DND-41 (cell line): ENCODE measurements around the gene TSHZ2.

Experiments used
- ATAC-seq: fragments of 200-7000 bp; cut with Tn5 transposase; 3 replicates; pipeline ENCODE4 v1.9.1; 2021; ENCODE audit warnings: low read depth; ENCODE audit not compliant: insufficient read depth
- DNase-seq: peaks from one replicate; pipeline ENCODE4 v3.0.0-alpha.2; 2020
- H2AFZ ChIP-seq: 2 replicates; pipeline ENCODE4 v1.6.0; 2012; ENCODE audit warnings: low read depth, low read length
- H3K27ac ChIP-seq: 2 replicates; pipeline ENCODE4 v1.5.1; 2012; ENCODE audit warnings: low read length, inconsistent platforms
- H3K27me3 ChIP-seq: fragments of 200-600 bp; sonication (generic); 2 replicates; pipeline ENCODE4 v1.6.0; 2012; ENCODE audit warnings: low read length, mild to moderate bottlenecking, inconsistent platforms; ENCODE audit not compliant: insufficient read depth, poor library complexity
- H3K36me3 ChIP-seq: 2 replicates; pipeline ENCODE4 v1.5.1; 2012; ENCODE audit warnings: low read length, inconsistent platforms; ENCODE audit not compliant: insufficient read depth
- H3K4me1 ChIP-seq: 2 replicates; pipeline ENCODE4 v1.5.1; 2012; ENCODE audit warnings: mild to moderate bottlenecking, low read length; ENCODE audit not compliant: insufficient read depth
- H3K4me2 ChIP-seq: 2 replicates; pipeline ENCODE4 v1.6.0; 2012; ENCODE audit warnings: mild to moderate bottlenecking, moderate library complexity, low read length, inconsistent platforms; ENCODE audit not compliant: insufficient read depth
- H3K4me3 ChIP-seq, 2 experiments: fragments of 200-600 bp in 1 of 2; shearing (Covaris generic) in 1 of 2; 2 replicates each; pipeline ENCODE4 v1.5.1; 2012 to 2016; ENCODE audit warnings: inconsistent platforms in 2 of 2, low read length in 2 of 2, mild to moderate bottlenecking in 2 of 2, low read depth in 1 of 2, moderate library complexity in 1 of 2
- H3K79me2 ChIP-seq: 2 replicates; pipeline ENCODE4 v1.6.0; 2012; ENCODE audit warnings: low read length, inconsistent platforms; ENCODE audit not compliant: insufficient read depth
- H3K9ac ChIP-seq: 2 replicates; pipeline ENCODE4 v1.6.0; 2012; ENCODE audit warnings: low read depth, mild to moderate bottlenecking, inconsistent platforms, low read length, moderate library complexity
- H3K9me3 ChIP-seq: 2 replicates; pipeline ENCODE4 v1.5.1; 2012; ENCODE audit warnings: low read length, moderate library complexity, mild to moderate bottlenecking, inconsistent platforms; ENCODE audit not compliant: insufficient read depth, severe bottlenecking
- H4K20me1 ChIP-seq: 2 replicates; pipeline ENCODE4 v1.6.0; 2012; ENCODE audit warnings: low read length; ENCODE audit not compliant: insufficient read depth
- EZH2 ChIP-seq: IDR thresholded peaks from 3 replicates; pipeline ENCODE4 v1.6.1; 2012; ENCODE audit warnings: borderline replicate concordance, low read depth, mild to moderate bottlenecking, moderate library complexity, low read length, inconsistent platforms; ENCODE audit not compliant: severe bottlenecking
- TF ChIP-seq, protein P1 (sequence below): IDR thresholded peaks from 2 replicates; pipeline ENCODE4 v1.5.1; 2012; ENCODE audit warnings: borderline replicate concordance, low read length, moderate library complexity, mild to moderate bottlenecking; ENCODE audit not compliant: poor library complexity, severe bottlenecking; ENCODE audit errors: extremely low read depth

Gene TSHZ2

GRCh38 chr20:53149890-53150205 is 177.7 kb downstream of the TSHZ2 start:
- TF ChIP-seq, protein P1, sequence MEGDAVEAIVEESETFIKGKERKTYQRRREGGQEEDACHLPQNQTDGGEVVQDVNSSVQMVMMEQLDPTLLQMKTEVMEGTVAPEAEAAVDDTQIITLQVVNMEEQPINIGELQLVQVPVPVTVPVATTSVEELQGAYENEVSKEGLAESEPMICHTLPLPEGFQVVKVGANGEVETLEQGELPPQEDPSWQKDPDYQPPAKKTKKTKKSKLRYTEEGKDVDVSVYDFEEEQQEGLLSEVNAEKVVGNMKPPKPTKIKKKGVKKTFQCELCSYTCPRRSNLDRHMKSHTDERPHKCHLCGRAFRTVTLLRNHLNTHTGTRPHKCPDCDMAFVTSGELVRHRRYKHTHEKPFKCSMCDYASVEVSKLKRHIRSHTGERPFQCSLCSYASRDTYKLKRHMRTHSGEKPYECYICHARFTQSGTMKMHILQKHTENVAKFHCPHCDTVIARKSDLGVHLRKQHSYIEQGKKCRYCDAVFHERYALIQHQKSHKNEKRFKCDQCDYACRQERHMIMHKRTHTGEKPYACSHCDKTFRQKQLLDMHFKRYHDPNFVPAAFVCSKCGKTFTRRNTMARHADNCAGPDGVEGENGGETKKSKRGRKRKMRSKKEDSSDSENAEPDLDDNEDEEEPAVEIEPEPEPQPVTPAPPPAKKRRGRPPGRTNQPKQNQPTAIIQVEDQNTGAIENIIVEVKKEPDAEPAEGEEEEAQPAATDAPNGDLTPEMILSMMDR = no peak
- no peak for TF ChIP-seq EZH2
- Histone ChIP-seq H3K36me3 (no peaks in the 10 kb centered on the region), H3K4me1 (no peaks in the 10 kb centered on the region), H3K27ac (no peak overlapping the region), H4K20me1 (no peaks in the 10 kb centered on the region), H3K4me3 (no peak overlapping the region), H2AFZ (no peak overlapping the region), H3K9me3 (no peaks in the 10 kb centered on the region), H3K4me2 (no peak overlapping the region), H3K27me3 (peaks cover 36% of the 10 kb centered on the region), H3K79me2 (no peaks in the 10 kb centered on the region), H3K9ac (no peak overlapping the region)
- no peak for DNase-seq
- no peak for ATAC-seq

DNA sequence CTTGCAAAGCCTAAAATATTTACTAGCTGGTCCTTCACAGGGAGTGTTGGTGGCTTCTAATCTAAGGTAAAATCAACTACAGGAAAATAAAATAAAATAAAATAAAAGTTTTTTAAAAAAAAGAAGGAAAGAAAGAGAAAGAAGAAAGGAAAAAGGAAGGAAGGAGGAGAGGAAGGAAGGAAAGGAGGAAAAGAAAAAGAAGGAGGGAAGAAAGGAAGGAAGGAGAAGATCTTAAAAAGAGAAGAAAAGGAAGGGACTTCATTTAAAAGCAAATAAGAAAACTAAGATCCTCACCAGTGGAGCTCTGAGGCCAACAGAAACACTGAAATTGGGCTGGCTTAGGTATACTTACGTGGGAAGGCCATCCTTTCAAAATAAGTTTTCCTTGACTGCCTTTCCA is 178.4 kb downstream of the TSHZ2 start:
- no peak overlapping the region for H3K27ac ChIP-seq
- H3K4me1 ChIP-seq = no peaks in the 10 kb centered on the region
- H3K79me2 ChIP-seq = no peaks in the 10 kb centered on the region
- DNase-seq (no peak), ATAC-seq (no peak)
- H3K4me2 ChIP-seq = no peak overlapping the region
- no peak overlapping the region for H3K4me3 ChIP-seq
- H3K27me3 ChIP-seq = peaks cover 37% of the 10 kb centered on the region
- no peak for TF ChIP-seq EZH2
- TF ChIP-seq, protein P1 = no peak
- no peaks in the 10 kb centered on the region for H4K20me1 ChIP-seq
- no peak overlapping the region for H3K9ac ChIP-seq
- no peaks in the 10 kb centered on the region for H3K36me3 ChIP-seq
- H3K9me3 ChIP-seq = no peaks in the 10 kb centered on the region
- H2AFZ ChIP-seq = no peak overlapping the region

DNA sequence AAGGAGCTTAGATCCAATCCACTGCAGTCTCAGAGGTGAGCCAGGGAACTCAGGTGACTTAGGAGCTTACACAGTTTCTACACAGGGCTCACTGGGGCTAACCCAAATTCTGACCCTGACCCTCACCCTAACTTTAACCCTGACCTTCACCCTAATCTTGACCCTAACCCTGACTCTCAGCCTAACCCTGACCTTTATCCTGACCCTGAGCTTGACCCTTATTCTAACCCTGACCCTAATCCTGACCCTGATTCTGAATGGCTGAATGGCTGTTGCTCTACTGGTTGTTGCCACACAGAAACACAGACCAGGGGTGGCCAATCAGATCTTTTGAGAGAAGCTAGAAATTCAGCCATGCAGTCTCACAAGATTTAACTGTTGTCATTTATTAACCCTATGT is 180.1 kb downstream of the TSHZ2 start:
- H3K36me3 ChIP-seq = no peaks in the 10 kb centered on the region
- no peaks in the 10 kb centered on the region for H4K20me1 ChIP-seq
- no peak overlapping the region for H3K4me2 ChIP-seq
- no peak overlapping the region for H3K27ac ChIP-seq
- H3K79me2 ChIP-seq = no peaks in the 10 kb centered on the region
- no peak overlapping the region for H3K4me3 ChIP-seq
- DNase-seq = no peak
- H2AFZ ChIP-seq = no peak overlapping the region
- TF ChIP-seq, protein P1 = no peak
- TF ChIP-seq EZH2 = no peak
- no peak overlapping the region for H3K9ac ChIP-seq
- no peaks in the 10 kb centered on the region for H3K4me1 ChIP-seq
- ATAC-seq = no peak
- peaks cover 48% of the 10 kb centered on the region for H3K27me3 ChIP-seq
- H3K9me3 ChIP-seq = no peaks in the 10 kb centered on the region

DNA sequence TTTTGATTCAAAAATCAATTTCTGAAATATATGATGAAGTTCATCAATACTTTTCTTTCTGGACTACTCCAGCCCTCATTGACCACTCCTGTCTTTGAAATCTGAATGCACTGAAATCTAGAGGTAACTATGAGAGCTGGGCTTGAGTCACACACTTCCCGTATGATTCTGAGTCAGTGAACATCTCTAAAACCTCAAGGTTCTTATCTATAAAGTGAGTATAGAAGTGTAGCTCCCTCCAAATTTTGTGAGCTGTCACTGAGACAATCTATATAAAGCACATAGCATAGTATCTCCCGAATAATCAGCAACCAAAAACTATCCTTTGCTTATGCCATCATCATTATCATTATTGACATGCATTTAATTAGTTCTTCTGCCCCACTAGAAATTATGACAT is 182.4 kb downstream of the TSHZ2 start:
- H3K79me2 ChIP-seq = no peaks in the 10 kb centered on the region

More for the DNA sequence above, 182.4 kb downstream of the TSHZ2 start:
- H3K27me3 ChIP-seq = peaks cover 43% of the 10 kb centered on the region
- no peak overlapping the region for H2AFZ ChIP-seq
- no peaks in the 10 kb centered on the region for H4K20me1 ChIP-seq
- no peaks in the 10 kb centered on the region for H3K9me3 ChIP-seq
- DNase-seq (no peak), ATAC-seq (no peak)
- H3K4me3 ChIP-seq = no peak overlapping the region
- no peak overlapping the region for H3K4me2 ChIP-seq
- TF ChIP-seq, protein P1 = no peak
- TF ChIP-seq EZH2 = no peak
- no peaks in the 10 kb centered on the region for H3K4me1 ChIP-seq
- H3K9ac ChIP-seq = no peak overlapping the region
- H3K36me3 ChIP-seq = no peaks in the 10 kb centered on the region
- H3K27ac ChIP-seq = no peak overlapping the region
